Stomach (tissue), 9 donors: ENCODE measurements around the gene RAPGEF1. TPM values are rescaled to one million over a fixed set of nuclear protein-coding genes. Genes with fewer than 3 reads are reported as not detected.
A peak's percentile ranks its signal among the peaks of the same experiment; 100 is the strongest.

ENCODE experiments used
- DNase-seq, 2 donors: peaks; one replicate each; pipeline versions ENCODE4 v3.0.0 to v3.0.0-alpha.2; 2013 to 2019
- H3K27ac ChIP-seq, 5 donors: fragments of 200-600 bp in 4 of 5; sonication (generic) in 4 of 5; one replicate each; pipeline ENCODE4 v1.5.1; 2013 to 2019; ENCODE audit warnings: mild to moderate bottlenecking in 1 of 5, moderate library complexity in 1 of 5
- H3K27me3 ChIP-seq, 3 donors: fragments of 200-600 bp; sonication (generic); one replicate each; pipeline ENCODE4 v1.5.1; 2017 to 2019; ENCODE audit warnings: mixed run types in 1 of 3
- H3K36me3 ChIP-seq, 4 donors: fragments of 200-600 bp; sonication (generic); 1 replicate in 3 of 4; 2 replicates in 1 of 4; pipeline ENCODE4 v1.5.1; 2016 to 2019
- H3K4me1 ChIP-seq, 4 donors: fragments of 200-600 bp; sonication (generic); one replicate each; pipeline ENCODE4 v1.5.1; 2016 to 2019
- H3K4me3 ChIP-seq, 4 donors: fragments of 200-600 bp; sonication (generic) in 3 of 4; one replicate each; pipeline ENCODE4 v1.5.1; 2016 to 2019; ENCODE audit warnings: mild to moderate bottlenecking in 1 of 4
- H3K9me3 ChIP-seq, 4 donors: fragments of 200-600 bp; sonication (generic); one replicate each; pipeline ENCODE4 v1.5.1; 2016 to 2019
- EP300 ChIP-seq: sonication (generic); formaldehyde crosslinking; IDR thresholded peaks from one replicate; pipeline ENCODE4 v1.6.1; 2017; ENCODE audit warnings: antibody characterized with exemption
- POLR2A ChIP-seq, 4 donors: fragments of 450-650 bp; IDR thresholded peaks; one replicate each; pipeline ENCODE4 v1.6.1; 2016; ENCODE audit warnings: antibody characterized with exemption in 4 of 4, control low read depth in 2 of 4, mild to moderate bottlenecking in 1 of 4, moderate library complexity in 1 of 4
- POLR2AphosphoS5 ChIP-seq, 3 donors: sonication (generic); formaldehyde crosslinking; IDR thresholded peaks; one replicate each; pipeline ENCODE4 v1.6.1; 2016; ENCODE audit warnings: antibody characterized with exemption in 3 of 3
- WGBS, 5 donors: extraction: QIAGEN DNeasy Blood & Tissue Kit in 3 of 5; methylation state at CpG; one replicate each; pipeline versions ENCODE4 v1.1.5 to v1.1.7; 2013 to 2018; 5-methylcytosine and 5-hydroxymethylcytosine counted together
- intact Hi-C: fragments of 100-400 bp; cut with DNase I; formaldehyde crosslinking; loops from one replicate; pipeline ENCODE4 v1.15.1; 2023; ENCODE audit warnings: low total_unique reads
- polyA plus RNA-seq, 3 donors: library from polyadenylated mRNA; stranded (reverse); fragments of 200-250 nt; gene quantifications; one replicate each; pipeline ENCODE4 v1.2.3, GENCODE V29; 2013
- total RNA-seq, 5 donors: library from RNA; depleted of rRNA; stranded (reverse); fragments of >200 nt; gene quantifications; one replicate each; pipeline versions ENCODE4 v1.1.0 to v1.2.3, GENCODE V29; 2014 to 2016
- TF ChIP-seq, protein P1 (sequence below), 7 experiments: fragments of 450-650 bp in 4 of 7; fragments of 200-600 bp in 3 of 7; sonication (generic) in 3 of 7; IDR thresholded peaks; one replicate each; pipeline ENCODE4 v1.5.1; 2016 to 2019; ENCODE audit warnings: antibody characterized with exemption in 7 of 7, control low read depth in 2 of 7, mild to moderate bottlenecking in 1 of 7
- donor health status: healthy with polysubstance abuse.
- donor health status: Bipolar disorder and iron deficiency.
- donor health status: healthy.

RAPGEF1 gene
- total and polyA plus RNA-seq, 8 donors = 8.4 to 84.6 (median 45.1) TPM

DNA sequence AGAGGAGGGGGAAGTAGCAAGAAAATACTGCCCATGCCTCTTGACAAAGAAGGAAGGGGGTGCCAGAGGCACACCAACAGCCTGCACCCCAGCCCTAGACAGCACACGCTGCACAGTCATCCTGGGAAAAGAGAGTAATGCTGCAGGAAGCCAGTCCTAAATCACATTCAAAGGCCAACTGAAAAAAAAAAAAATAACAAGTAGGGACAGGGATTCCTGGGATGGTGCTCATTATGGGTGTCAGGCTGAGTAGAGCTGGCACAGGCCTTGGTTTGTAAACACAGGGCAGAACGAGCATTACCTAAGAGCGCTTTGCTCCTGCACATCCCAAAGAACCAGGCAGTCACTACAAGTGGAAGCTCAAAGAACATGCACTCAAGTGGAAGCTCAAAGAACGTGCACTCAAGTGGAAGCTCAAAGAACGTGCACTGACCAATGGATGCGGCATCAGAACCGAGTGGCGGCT, 7.8 kb downstream of the RAPGEF1 start:
- Histone ChIP-seq H3K4me1 (peaks cover 79 to 100% (median 92%) of the 10 kb centered on the region in 4 donors), H3K27me3 (no peaks in the 10 kb centered on the region), H3K36me3 (no peaks in the 10 kb centered on the region), H3K4me3 (no peak overlapping the region), H3K9me3 (no peaks in the 10 kb centered on the region), H3K27ac (peak overlapping the region; percentile 1 to 86 (median 70))
- WGBS, 5 donors = 66 to 82% (median 75%) methylated on average over 8 of the region's 8 CpGs
- DNase-seq = no peak
- intact Hi-C loops = no loop called here
- TF ChIP-seq POLR2A (IDR thresholded peaks at IDR 0.05) (no peak), POLR2AphosphoS5 (IDR thresholded peaks at IDR 0.05) (peak; percentile 17 to 69 (median 59))

DNA sequence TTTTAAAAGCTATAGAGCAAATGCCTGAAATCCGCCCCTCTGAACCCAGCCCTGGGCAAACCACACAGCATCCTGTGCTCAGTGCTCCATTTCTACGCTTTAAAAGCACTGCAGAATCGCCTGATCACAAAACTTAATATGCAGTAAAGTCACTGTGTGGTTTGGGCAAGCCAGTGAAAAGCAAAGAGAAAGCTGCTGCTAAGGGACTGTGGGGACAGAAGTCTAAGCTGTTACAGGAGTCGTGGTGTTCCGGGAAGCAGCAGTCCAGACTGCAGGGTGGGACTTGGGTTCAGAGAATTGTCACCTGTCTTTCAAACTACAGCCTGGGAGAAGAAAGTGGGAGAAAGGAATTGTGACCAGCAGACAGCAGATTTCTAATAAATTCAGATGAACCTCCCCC, 8.2 kb downstream of the RAPGEF1 start:
- Histone ChIP-seq H3K4me1 (peaks cover 76 to 100% (median 91%) of the 10 kb centered on the region in 4 donors), H3K4me3 (no peak overlapping the region), H3K36me3 (no peaks in the 10 kb centered on the region), H3K9me3 (no peaks in the 10 kb centered on the region), H3K27me3 (no peaks in the 10 kb centered on the region), H3K27ac (peak overlapping the region in 4 of 5 donors; percentile 66 to 86 (median 74))
- no peak for DNase-seq
- intact Hi-C loops = no loop called here
- no peak for TF ChIP-seq POLR2AphosphoS5 (IDR thresholded peaks at IDR 0.05)
- TF ChIP-seq, protein P1, sequence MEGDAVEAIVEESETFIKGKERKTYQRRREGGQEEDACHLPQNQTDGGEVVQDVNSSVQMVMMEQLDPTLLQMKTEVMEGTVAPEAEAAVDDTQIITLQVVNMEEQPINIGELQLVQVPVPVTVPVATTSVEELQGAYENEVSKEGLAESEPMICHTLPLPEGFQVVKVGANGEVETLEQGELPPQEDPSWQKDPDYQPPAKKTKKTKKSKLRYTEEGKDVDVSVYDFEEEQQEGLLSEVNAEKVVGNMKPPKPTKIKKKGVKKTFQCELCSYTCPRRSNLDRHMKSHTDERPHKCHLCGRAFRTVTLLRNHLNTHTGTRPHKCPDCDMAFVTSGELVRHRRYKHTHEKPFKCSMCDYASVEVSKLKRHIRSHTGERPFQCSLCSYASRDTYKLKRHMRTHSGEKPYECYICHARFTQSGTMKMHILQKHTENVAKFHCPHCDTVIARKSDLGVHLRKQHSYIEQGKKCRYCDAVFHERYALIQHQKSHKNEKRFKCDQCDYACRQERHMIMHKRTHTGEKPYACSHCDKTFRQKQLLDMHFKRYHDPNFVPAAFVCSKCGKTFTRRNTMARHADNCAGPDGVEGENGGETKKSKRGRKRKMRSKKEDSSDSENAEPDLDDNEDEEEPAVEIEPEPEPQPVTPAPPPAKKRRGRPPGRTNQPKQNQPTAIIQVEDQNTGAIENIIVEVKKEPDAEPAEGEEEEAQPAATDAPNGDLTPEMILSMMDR (IDR thresholded peaks at IDR 0.05) = no peak
- no peak for TF ChIP-seq POLR2A (IDR thresholded peaks at IDR 0.05)
- TF ChIP-seq EP300 = no peak
- WGBS, 5 donors = 52 to 64% (median 64%) methylated on average over 5 of the region's 5 CpGs

DNA sequence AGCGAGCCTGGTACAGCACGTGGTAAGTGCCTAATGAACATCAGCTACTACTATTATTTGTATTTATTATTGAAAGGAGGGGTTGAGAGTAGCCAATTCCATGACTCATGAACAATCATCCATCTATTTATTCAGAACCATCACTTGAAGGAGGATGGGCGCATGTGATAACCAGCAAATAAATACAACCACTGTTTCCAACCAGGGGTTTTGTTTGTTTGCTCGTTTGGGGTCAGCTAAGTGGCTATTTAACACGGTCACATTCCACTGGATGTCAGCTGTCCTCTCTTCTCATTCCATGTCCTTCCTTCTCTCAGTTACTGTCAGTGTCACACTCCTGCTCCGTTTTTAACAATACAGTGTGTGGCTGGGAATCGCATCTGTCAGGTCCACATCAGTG, 8.6 kb downstream of the RAPGEF1 start:
- H3K4me1 ChIP-seq = peaks cover 73 to 100% (median 89%) of the 10 kb centered on the region in 4 donors
- no peaks in the 10 kb centered on the region for H3K9me3 ChIP-seq
- intact Hi-C loops = no loop called here
- H3K27me3 ChIP-seq = no peaks in the 10 kb centered on the region
- TF ChIP-seq POLR2A (IDR thresholded peaks at IDR 0.05) (no peak), POLR2AphosphoS5 (IDR thresholded peaks at IDR 0.05) (no peak), EP300 (no peak)
- TF ChIP-seq, protein P1 (IDR thresholded peaks at IDR 0.05) = no peak
- no peak for DNase-seq
- no peaks in the 10 kb centered on the region for H3K36me3 ChIP-seq
- 58 to 65% (median 61%) methylated on average over 7 of the region's 7 CpGs for WGBS, 5 donors
- peak overlapping the region in 4 of 5 donors; percentile 66 to 86 (median 74) for H3K27ac ChIP-seq
- H3K4me3 ChIP-seq = no peak overlapping the region

DNA sequence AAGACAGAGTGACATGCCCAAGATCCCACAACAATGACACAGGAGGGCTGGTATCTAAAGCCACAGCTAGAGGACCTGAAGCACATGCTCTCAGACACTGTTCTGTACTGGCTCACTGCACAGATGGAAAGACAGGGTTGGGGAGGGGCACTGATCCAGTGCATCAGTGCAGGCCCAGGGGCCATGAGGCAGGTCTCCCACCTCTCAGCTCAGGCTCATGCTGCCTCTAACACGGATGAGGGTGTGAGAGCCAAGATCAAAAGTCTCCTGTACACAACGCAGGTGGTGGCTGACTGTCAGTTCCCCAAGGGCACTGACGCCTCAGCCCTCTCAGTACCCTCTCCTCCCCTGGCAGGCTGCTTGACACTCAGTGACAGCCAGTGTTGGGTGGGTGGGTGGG, 10.9 kb downstream of the RAPGEF1 start:
- TF ChIP-seq POLR2AphosphoS5 (IDR thresholded peaks at IDR 0.05) (no peak), POLR2A (IDR thresholded peaks at IDR 0.05) (no peak), EP300 (no peak)
- TF ChIP-seq, protein P1 (IDR thresholded peaks at IDR 0.05) = no peak
- intact Hi-C loops = no loop called here
- H3K27me3 ChIP-seq = no peaks in the 10 kb centered on the region
- H3K36me3 ChIP-seq = no peaks in the 10 kb centered on the region
- peaks cover 57 to 92% (median 73%) of the 10 kb centered on the region in 4 donors for H3K4me1 ChIP-seq
- no peak overlapping the region for H3K4me3 ChIP-seq
- H3K9me3 ChIP-seq = no peaks in the 10 kb centered on the region
- WGBS, 5 donors = 27 to 48% (median 34%) methylated on average over 3 of the region's 3 CpGs
- peak in 1 of 2 donors; percentile 49 for DNase-seq
- peak overlapping the region; percentile 1 to 77 (median 62) for H3K27ac ChIP-seq

DNA sequence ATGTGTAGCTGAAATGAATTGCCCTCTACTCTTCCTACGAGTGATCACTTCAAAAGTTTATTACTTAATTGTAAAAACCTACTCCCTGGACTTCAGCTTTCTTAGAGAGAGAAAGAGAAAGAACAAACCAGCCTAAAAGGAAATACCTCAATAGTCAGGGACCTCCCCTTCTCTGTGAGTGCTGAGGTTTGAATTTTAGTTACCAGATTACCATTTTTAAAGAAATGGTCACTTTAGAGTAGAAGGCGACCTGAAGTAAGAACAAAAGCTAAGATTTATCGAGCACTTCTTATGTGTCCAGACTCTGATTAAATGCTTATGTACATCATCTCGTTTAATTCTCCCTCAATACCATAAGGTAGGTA, 11.3 kb downstream of the RAPGEF1 start:
- H3K4me1 ChIP-seq = peaks cover 52 to 91% (median 71%) of the 10 kb centered on the region in 4 donors
- H3K27ac ChIP-seq = peak overlapping the region in 4 of 5 donors; percentile 60 to 77 (median 63)
- no peak for DNase-seq
- H3K27me3 ChIP-seq = no peaks in the 10 kb centered on the region
- TF ChIP-seq POLR2A (IDR thresholded peaks at IDR 0.05) (no peak), POLR2AphosphoS5 (IDR thresholded peaks at IDR 0.05) (no peak)
- TF ChIP-seq, protein P1 (IDR thresholded peaks at IDR 0.05) = no peak
- no peaks in the 10 kb centered on the region for H3K9me3 ChIP-seq
- H3K4me3 ChIP-seq = no peak overlapping the region
- H3K36me3 ChIP-seq = no peaks in the 10 kb centered on the region
- WGBS, 5 donors = 50 to 64% (median 52%) methylated on average over 4 of the region's 4 CpGs
- intact Hi-C loops = no loop called here
